Measurements from ENCODE around the gene CAPRIN2. TPM values are rescaled to one million over a fixed set of nuclear protein-coding genes. Genes with fewer than 3 reads are reported as not detected.

Gene CAPRIN2
- total RNA-seq, 1 donor from 2014 or later: 14.2 TPM

GRCh38 chr12:30763053-30763452, 8.3 kb upstream of the CAPRIN2 start:
- intact Hi-C loops (cut with micrococcal nuclease): no loop called here

GRCh38 chr12:30761730-30762129, 7.0 kb upstream of the CAPRIN2 start:
- intact Hi-C loops (cut with micrococcal nuclease): no loop called here

GRCh38 chr12:30757316-30757715, 2.6 kb upstream of the CAPRIN2 start:
- intact Hi-C loops (cut with micrococcal nuclease): loop anchor here (10.0 kb wide), 2 partner anchors 897 to 1613 kb away; partner anchors contain the start of genes ETFBKMT and FAR2

GRCh38 chr12:30756074-30756473, 1.3 kb upstream of the CAPRIN2 start:
- intact Hi-C loops (cut with micrococcal nuclease): loop anchor here (10.0 kb wide), 2 partner anchors 899 to 1611 kb away; partner anchors contain the start of genes ETFBKMT and FAR2

DNA sequence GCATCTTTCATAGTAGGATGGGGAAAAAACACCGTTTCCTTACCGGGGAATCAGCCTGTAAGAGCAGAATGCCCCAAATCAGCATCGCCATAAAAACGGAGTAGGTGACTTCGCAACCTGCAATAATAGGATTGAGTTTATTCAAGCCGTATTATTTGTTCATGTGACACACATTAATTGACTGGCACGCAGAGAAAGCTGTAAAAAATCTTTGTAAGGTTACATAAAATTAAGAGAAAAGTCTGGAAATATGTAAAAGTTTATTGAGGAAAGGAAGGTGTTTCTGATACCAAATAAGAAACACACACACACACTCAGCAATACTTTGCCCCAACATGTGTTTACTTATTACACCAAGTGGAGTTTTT, 628 bp upstream of the CAPRIN2 start:
- intact Hi-C loops (cut with micrococcal nuclease): loop anchor here (1.0 to 10.0 kb wide), 3 partner anchors 41 to 1611 kb away; partner anchors contain the start of genes ETFBKMT and FAR2

- intact Hi-C loops (cut with micrococcal nuclease): loop anchor here (1.0 to 10.0 kb wide), 7 partner anchors 59 to 1651 kb away; partner anchors contain the start of genes ETFBKMT, FAR2 and IPO8
These were observed 385 bp downstream of the CAPRIN2 start for GRCh38 chr12:30754383-30754749.

DNA sequence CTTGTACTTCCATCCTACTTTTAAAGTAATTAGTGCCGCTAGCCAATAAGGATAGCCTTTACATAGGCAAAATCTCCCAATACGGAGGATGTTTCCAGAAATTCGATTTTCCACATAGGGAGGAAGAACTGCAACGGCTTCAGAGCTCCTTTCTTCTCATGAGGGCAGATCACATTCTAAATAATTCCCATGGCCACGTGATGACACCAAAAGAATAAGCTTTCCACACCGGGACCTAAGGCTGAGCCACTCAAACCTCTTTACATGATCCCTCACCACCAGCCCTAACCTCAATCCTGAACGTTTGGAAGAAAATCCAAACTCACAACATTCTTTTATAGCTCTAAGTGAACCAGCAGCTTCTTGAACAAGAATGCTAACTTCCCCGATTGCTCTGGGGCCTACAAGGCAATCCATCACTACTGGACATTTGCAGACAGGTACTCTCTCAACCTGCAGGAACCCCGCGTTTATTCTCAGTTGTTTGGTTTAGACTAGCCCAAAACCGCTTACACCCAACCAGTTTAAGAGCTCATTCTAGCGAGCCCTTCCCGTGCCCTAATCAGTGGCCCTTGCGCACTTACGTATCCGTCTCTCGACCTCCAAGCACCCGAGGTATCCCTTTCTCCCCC, 884 bp downstream of the CAPRIN2 start:
- intact Hi-C loops (cut with micrococcal nuclease): loop anchor here (1.0 to 10.0 kb wide), 7 partner anchors 59 to 1651 kb away; partner anchors contain the start of genes ETFBKMT, FAR2 and IPO8

DNA sequence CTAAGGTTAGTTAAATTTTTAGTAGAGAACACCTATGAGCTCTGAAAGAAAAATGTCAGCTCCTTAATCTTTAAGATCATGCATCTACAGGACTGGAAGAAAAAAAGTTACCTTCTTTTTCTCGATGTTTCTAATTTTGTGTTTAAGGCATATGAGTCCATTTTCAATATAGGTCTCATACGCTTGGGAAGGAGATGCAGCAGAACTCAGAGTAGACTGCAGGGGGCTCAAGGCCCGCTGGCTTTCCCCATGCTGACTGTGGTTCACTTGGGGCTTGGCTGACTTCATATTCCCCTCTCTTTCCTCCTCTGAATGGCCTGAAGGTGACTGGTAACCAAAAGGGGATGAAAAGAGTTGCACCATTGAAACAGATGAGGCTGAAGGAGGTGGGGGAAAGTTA, 1.5 kb downstream of the CAPRIN2 start:
- intact Hi-C loops (cut with micrococcal nuclease): loop anchor here (5.0 to 10.0 kb wide), 3 partner anchors 569 to 1608 kb away; partner anchors contain the start of genes ETFBKMT and FAR2

- intact Hi-C loops (cut with micrococcal nuclease): loop anchor here (5.0 to 10.0 kb wide), 3 partner anchors 570 to 1607 kb away; partner anchors contain the start of genes ETFBKMT and FAR2
These were observed 2.5 kb downstream of the CAPRIN2 start for GRCh38 chr12:30752255-30752654.

- intact Hi-C loops (cut with micrococcal nuclease): no loop called here
These were observed 6.6 kb downstream of the CAPRIN2 start for GRCh38 chr12:30748147-30748546.

DNA sequence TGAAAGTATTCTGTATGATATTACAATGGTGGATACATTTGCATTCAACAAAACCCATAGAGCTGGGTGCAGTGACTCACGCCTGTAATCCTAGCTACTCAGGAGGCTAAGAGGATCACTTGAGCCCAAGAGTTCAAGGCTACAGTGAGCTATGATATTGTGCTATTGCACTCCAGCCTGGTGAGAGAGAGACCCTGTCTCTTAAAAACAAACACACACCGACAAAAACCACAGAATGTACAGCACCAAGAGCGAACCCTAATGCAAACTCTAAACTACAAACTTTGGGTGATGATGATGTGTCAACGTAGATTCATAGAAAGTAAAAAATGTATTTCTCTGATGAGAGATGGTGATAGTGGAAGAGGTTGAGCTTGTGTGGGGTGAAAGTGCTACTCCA, 8.6 kb downstream of the CAPRIN2 start:
- intact Hi-C loops (cut with micrococcal nuclease): no loop called here

- intact Hi-C loops (cut with micrococcal nuclease): no loop called here
These were observed 10.4 kb downstream of the CAPRIN2 start for GRCh38 chr12:30744321-30744720.

GRCh38 chr12:30740274-30740673, 14.5 kb downstream of the CAPRIN2 start:
- intact Hi-C loops (cut with micrococcal nuclease): no loop called here

DNA sequence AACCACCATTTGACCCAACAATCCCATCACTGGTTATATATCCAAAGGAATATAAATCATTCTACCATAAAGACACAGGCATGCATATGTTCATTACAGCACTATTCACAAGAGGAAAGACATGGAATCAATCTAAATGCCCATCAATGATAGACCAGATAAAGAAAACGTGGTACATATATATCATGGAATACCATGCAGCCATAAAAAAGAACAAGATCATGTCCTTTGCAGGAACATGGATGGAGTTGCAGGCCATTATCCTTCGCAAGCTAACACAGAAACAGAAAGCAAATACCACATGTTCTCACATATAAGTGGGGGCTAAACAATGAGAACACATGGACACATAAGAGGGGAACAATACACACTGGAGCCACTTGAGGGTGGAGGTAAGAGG, 15.7 kb downstream of the CAPRIN2 start:
- intact Hi-C loops (cut with micrococcal nuclease): no loop called here

DNA sequence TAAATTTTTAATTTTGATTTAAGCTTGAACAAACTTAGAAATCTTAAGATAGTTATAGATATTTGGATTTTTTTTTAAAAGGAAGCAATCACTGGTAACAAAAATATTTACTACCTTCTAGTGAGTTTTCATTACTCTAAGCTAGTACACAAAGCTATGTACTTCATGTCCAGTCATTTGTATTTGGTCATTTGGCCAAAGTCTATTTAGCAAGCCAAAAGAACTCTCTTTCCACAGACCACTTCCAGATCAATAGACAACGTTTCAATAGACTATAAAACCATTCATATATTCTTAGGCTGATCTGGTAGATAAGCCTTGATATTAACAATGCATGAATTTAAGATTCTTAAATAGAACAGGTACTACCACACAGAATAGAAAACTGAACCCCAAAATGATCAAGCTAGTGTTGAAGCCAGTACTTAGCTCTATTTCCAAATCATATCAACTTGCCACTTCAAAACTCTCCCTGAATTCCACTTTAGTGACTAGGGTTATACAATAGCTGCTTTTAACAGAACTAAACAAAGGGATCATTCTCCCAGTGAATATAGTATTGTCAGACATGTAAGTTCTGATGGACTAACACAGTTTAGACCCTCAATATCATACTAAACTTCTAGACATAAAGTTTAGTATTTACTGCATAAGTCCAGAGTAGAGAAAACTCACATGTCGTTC, 21.7 kb downstream of the CAPRIN2 start:
- intact Hi-C loops (cut with micrococcal nuclease): no loop called here

DNA sequence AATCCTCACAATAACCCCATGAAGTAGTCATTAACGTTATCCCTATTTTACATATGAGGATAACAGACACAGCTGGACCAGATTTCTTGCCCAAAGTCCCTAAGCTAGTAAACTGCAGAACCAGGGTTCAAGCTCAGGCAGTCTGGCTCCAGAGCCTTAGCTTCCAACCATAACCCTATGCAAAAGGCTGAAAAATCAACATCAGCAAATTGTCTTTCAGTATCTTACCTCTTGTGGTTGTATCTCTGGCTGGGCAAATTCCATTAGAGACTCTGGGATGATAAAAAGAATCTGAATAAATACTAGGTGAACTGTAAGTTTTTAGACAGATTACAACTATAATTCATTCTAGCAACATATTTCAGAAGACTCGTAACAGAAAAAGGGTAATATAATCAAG, 24.7 kb downstream of the CAPRIN2 start:
- intact Hi-C loops (cut with micrococcal nuclease): no loop called here

DNA sequence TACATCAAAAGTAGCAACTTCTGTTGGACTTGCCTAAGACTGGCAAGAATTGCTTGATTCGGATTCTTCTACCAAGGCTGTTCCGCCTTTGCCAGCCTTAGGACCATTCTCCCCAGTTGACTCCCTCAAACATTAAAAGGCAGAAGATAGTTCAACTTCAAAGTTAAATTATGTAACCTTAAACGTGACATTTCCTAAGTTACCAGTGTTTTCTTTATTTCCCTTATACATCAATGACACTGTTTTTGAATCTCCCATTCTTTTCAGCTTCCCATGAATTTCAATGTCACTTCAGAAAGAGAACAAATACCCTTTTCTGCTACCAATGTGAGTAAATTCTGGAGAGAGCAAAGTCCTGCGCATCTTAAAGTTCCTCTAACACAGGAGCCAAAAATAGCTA, 25.2 kb downstream of the CAPRIN2 start:
- intact Hi-C loops (cut with micrococcal nuclease): no loop called here

DNA sequence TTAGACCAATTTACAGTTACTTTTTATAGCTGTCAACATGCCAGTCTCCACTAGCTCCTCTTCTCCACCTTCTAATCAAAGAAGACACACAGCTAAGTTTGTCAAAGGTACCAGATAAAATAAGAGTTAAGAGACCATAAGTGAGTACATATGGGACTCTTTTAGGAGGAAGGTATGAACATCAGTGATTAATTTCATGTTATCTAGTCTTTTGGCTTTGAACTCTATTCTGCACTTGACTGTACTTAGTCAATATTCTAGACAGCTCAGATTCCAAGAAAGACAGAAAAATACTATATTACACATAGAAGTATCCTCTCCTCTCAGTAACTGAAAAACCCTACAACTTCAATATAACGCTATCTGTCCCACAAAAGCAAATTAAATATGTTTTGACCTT, 28.1 kb downstream of the CAPRIN2 start:
- intact Hi-C loops (cut with micrococcal nuclease): no loop called here

GRCh38 chr12:30725739-30726138, 29.0 kb downstream of the CAPRIN2 start:
- intact Hi-C loops (cut with micrococcal nuclease): no loop called here

DNA sequence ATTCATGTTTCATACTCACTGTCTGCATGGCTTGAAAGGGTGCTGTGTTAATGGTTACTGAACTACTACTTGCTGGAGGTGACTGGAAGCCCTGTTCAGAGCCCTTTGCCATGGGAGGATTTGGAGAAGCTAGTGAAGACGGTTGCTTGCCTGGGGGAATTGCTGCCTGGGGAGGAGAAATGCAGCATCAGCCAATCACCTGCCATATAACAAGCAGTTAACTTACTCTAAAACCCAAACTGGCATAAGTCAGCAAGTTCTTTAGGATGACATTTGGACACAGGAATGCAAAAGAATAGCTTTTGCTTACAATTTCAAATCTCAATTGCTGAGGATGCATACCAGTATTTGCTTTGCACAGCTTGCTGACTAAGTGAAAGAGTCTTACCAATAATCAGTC, 35.7 kb downstream of the CAPRIN2 start:
- intact Hi-C loops (cut with micrococcal nuclease): no loop called here

DNA sequence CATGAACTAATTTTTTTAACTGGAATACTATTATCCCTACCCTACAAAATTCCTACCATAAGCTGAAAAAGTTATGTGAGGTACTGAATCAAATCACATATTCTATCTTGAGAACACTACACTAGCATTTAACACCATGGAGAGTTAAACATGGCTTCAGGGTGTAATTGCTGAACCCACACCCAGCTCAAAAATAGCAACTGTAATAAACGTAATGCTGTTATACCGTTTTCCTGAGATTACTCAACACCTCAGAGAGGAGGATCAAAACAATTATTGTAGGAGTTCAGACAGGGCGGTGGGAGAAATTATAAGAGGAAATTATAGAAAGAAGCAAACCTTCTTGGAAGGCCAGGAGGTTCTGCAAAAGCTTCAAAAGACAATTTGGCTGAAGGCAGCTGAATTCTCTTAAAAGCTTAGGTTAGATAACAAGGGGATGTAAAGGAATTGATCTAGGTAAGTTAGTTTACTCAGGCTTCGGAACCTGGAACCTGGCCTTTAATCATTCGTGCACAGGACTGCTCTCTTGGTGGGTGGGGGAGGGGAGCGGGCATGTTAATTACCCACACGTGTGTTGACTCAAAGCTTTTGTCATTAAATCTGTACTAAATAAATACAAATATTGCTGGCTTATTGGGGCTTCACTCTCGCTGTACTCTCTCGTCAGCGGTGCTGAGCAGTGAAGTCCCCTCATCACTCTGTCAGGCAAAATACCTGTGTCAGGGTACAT, 47.0 kb downstream of the CAPRIN2 start:
- intact Hi-C loops (cut with micrococcal nuclease): no loop called here

DNA sequence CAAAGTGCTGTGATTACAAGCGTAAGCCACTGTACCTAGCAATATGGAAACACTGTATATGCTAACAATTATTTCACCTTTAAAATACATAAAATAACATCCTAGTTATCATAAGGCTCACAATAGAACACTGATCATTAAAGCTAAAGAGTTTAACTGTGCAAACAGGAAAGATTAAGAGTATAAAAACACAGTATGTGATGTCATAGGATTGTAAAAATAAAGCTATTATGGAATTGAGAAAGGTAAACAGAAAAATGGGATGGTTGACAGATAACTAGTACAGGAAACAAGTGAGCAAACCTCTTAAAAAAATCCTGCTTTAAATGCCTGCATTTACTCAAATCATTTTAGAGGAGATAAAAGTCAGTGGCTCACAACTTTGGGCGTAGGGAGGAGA, 48.3 kb downstream of the CAPRIN2 start:
- intact Hi-C loops (cut with micrococcal nuclease): no loop called here

All from T-helper 2 cell treated with Interferon-gamma antibody and Interleukin-4, amounts not matched to agents 100 ng/mL and 5 ng/mL, for 36 hours (primary cell).